HL-60 (cell line): Measurements from ENCODE around the gene NAT14.

Source experiments
- CTCF ChIP-seq: IDR thresholded peaks from one replicate; pipeline ENCODE4 v1.5.1; 2011; ENCODE audit warnings: low read length, control low read depth, inconsistent platforms; ENCODE audit not compliant: insufficient read depth
- GABPA ChIP-seq: IDR thresholded peaks from 2 replicates; pipeline ENCODE4 v1.6.1; 2012; ENCODE audit warnings: low read depth
- POLR2AphosphoS5 ChIP-seq: IDR thresholded peaks from 2 replicates; pipeline ENCODE4 v1.6.1; 2012; ENCODE audit warnings: low read depth
- SPI1 ChIP-seq: IDR thresholded peaks from 2 replicates; pipeline ENCODE4 v1.6.1; 2012; ENCODE audit warnings: low read depth, mild to moderate bottlenecking, borderline replicate concordance
- TF ChIP-seq, protein P1 (sequence below): IDR thresholded peaks from 2 replicates; pipeline ENCODE4 v1.6.1; 2012; ENCODE audit warnings: low read depth; ENCODE audit not compliant: insufficient replicate concordance

DNA sequence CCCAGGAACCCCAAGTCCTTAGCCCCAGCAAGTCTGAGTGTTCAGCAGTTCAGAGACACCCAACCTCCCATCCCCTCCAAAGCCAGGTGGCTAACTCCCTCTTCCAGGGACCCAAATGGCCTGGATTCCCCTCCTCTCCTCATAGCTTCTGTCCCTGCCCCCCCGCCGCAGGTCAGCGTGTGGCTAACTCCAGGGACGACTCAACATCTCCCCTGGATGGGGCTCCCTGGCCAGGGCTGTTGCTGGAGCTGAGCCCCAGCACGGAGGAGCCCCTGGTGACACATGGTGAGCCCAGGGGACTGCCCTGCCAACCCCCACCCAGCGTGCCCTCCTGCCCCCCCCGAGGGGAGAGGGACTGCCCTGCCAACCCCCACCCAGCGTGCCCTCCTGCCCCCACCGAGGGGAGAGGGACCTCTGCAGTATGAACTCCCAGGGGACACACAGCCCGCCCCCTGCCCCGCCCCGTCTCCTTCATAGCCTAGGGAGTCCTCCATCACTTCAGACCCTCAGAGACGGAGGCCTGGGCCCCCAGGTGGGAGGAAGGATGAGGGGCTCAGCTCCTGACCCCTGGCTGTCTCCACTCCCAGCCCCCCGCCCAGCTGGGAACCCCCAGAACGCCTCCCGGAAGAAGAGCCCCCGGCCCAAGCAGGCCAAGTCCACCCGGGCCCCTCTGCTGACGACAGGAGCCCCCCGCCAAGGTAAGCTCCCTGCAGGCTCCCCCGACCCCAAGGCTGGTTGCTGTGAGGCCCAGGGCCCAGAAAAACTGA is 4.9 kb downstream of the NAT14 start:
- no peak for TF ChIP-seq POLR2AphosphoS5
- TF ChIP-seq CTCF = no peak
- TF ChIP-seq GABPA = no peak
- TF ChIP-seq, protein P1, sequence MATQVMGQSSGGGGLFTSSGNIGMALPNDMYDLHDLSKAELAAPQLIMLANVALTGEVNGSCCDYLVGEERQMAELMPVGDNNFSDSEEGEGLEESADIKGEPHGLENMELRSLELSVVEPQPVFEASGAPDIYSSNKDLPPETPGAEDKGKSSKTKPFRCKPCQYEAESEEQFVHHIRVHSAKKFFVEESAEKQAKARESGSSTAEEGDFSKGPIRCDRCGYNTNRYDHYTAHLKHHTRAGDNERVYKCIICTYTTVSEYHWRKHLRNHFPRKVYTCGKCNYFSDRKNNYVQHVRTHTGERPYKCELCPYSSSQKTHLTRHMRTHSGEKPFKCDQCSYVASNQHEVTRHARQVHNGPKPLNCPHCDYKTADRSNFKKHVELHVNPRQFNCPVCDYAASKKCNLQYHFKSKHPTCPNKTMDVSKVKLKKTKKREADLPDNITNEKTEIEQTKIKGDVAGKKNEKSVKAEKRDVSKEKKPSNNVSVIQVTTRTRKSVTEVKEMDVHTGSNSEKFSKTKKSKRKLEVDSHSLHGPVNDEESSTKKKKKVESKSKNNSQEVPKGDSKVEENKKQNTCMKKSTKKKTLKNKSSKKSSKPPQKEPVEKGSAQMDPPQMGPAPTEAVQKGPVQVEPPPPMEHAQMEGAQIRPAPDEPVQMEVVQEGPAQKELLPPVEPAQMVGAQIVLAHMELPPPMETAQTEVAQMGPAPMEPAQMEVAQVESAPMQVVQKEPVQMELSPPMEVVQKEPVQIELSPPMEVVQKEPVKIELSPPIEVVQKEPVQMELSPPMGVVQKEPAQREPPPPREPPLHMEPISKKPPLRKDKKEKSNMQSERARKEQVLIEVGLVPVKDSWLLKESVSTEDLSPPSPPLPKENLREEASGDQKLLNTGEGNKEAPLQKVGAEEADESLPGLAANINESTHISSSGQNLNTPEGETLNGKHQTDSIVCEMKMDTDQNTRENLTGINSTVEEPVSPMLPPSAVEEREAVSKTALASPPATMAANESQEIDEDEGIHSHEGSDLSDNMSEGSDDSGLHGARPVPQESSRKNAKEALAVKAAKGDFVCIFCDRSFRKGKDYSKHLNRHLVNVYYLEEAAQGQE = no peak
- no peak for TF ChIP-seq SPI1
